Measurements from ENCODE around the gene PPTC7.
"Not testable (repeated sequence)": the region's sequence is repeated elsewhere in the genome, so short reads cannot be mapped to it uniquely, and the experiment has no call there.

PPTC7 gene

DNA sequence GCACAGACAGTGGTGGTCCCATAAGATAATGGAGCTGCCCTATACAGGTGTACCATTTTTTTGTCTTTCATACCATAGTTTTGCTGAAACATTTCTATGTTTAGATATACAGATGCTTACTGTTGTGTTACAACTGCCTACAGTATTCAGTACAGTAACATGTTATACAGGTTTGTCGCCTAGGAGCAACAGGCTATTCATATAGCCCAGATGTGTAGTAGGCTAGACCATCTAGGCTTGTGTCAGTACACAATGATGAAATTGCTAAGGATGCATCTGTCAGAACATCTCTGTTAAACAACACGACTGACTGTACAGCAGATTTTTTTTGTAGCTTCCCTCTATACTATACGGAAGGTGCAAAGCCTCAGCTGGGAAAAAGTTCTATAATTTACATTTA lies 50.5 kb downstream of the PPTC7 start:
- DNase-seq = no peak

- no peak for DNase-seq
Measured at GRCh38 chr12:110531741-110532333, 51.3 kb downstream of the PPTC7 start.

DNA sequence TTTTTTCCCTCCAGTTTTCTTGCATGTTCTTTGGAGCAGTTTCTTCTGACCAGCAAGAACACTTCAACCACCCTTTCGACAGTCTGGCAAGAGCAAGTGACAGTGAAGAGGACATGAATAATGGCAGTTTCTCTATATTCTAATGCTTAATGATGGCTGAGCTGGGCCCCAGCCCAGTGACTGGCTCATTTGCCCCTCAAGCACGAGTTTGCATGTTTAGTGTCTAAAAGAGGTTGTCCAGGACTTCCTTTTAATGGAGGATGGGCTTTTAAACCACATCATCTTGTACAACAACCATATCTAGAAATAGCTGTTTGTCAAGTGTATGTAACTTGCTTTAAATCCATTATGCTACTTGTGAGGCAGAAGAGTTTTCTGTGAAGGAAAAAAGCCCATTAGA lies 52.6 kb downstream of the PPTC7 start:
- no peak for DNase-seq

- no peak for DNase-seq
Measured at GRCh38 chr12:110528277-110528839, 54.8 kb downstream of the PPTC7 start.

GRCh38 chr12:110520876-110521712 lies 62.0 kb downstream of the PPTC7 start:
- DNase-seq = not testable (repeated sequence)

- not testable (repeated sequence) for DNase-seq
Measured at GRCh38 chr12:110518014-110518413, 65.1 kb downstream of the PPTC7 start.

- no peak for DNase-seq
Measured at GRCh38 chr12:110516995-110517394, 66.1 kb downstream of the PPTC7 start.

- DNase-seq = no peak
Measured at GRCh38 chr12:110514363-110514762, 68.8 kb downstream of the PPTC7 start.

GRCh38 chr12:110513842-110514241 lies 69.3 kb downstream of the PPTC7 start:
- no peak for DNase-seq

DNA sequence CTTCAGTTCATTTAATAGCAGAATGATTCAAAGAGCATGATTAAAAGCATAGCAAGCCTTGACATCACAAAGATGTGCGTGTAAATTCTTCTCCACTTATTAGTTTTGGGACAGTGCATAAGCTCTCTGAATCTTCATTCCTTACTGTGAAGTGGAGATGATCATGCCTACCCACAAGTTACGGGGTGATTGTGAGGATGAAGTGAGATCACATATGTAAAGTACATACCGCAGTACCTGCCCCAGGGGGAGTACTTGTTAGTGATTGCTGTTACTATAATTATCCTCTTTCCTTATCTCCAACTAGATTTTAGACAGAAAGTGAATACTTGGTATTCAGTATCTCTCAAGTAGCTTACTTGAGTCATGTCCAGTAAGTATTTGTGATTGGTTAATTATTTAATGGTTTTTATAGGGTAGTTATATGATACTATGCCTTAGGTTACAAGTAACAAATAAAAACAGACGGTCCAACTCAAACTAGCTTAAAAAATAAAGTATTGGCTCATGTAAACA lies 75.0 kb downstream of the PPTC7 start:
- DNase-seq = no peak

- DNase-seq = no peak
Measured at GRCh38 chr12:110505332-110505731, 77.8 kb downstream of the PPTC7 start.

DNA sequence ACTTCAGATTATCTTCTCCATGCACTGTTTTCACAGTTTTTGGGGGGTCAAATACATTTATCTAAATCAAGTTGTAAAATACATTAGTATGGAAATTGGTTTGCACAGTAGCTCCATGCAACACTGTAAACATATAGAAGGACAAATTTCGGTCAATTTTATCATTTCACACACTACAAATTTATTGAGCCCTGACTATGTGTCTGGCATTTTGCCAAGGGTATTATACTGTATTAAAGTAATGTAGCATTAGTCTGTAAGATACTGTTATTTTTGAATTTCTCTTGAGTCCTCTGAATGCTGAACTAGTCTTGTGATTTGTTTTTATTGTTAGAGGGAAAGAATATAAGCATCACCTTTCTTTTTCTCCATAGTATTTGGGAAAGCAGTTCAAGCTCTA lies 79.7 kb downstream of the PPTC7 start:
- DNase-seq = no peak

GRCh38 chr12:110501752-110502738 lies 81.1 kb downstream of the PPTC7 start, which contains the start of the genes RAD9B and VPS29:
Gene RAD9B, plus strand, starts transcription at chr12:110502331. Its CDS starts 7 bp downstream, at chr12:110502338.
Gene VPS29, minus strand, starts transcription at chr12:110502111. Its CDS starts 60 bp downstream, at chr12:110502051.
- DNase-seq = peak; percentile 98

DNA sequence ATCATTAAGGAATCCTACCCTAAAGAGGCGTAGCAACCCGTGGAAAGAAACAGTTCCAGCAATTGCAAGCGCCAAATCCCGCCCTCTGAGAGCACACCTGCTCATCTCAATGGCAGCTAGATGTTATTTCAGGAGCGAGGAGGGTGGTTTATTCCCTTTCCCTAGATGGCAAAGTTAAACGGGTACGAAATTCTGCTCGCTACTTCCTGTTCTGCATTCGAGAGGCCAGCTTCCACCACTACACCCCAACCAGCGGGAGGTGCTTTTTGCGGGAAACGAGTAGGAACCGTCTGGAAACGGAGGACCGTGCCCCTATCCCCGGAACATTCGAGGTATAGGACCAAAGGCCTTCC lies 81.7 kb downstream of the PPTC7 start:
- peak; percentile 41 for DNase-seq

- no peak for DNase-seq
Measured at GRCh38 chr12:110498984-110499706, 84.0 kb downstream of the PPTC7 start.

Data from CD4-positive, alpha-beta T cell treated with Interleukin-6 for 4 hours (primary cell).